ENCODE results near the gene SUSD6.

GRCh38 chr14:69612014-69612782 lies 802 bp downstream of the SUSD6 start:
- TF ChIP-seq CTCF (IDR thresholded peaks at IDR 0.05) (no peak), POLR2A (IDR thresholded peaks at IDR 0.05) (no peak)
